ENCODE data around the gene ABLIM3. TPM values are rescaled to one million over a fixed set of nuclear protein-coding genes. Genes with fewer than 3 reads are reported as not detected.

ABLIM3 gene
- total RNA-seq, 1 donor = 4.4 TPM

- Histone ChIP-seq H3K4me3 (ENCODE audit: low read length) (no peak overlapping the region), H3K4me1 (ENCODE audit: insufficient read depth, low read length) (no peaks in the 10 kb centered on the region)
These were observed 69.7 kb downstream of the ABLIM3 start for GRCh38 chr5:149210968-149211490.

DNA sequence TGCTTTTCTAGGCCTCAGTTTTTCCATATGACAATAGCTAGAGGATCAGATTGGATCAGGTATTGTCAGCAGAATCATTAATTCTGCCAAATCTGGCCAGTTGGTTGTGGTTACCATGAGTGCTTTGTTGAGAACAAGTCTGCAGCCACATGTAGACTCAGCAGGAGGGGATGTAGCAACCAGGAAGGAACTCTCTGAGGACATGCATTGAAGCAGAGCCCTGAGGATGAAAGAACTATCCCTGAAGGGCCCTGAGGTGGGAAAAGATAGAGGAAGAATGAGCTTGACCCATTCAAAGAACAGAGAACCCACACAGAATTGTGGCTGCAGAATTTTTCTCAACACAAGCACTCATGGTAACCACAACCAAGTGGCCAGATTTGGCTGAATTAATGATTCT, 70.3 kb downstream of the ABLIM3 start:
- Histone ChIP-seq H3K4me3 (ENCODE audit: low read length) (no peak overlapping the region), H3K9me3 (ENCODE audit: low read depth, low read length) (no peaks in the 10 kb centered on the region), H3K27me3 (ENCODE audit: insufficient read depth, low read length) (no peaks in the 10 kb centered on the region), H3K4me1 (ENCODE audit: insufficient read depth, low read length) (no peaks in the 10 kb centered on the region)

More at GRCh38 chr5:149210968-149211490, 69.7 kb downstream of the ABLIM3 start:
- Histone ChIP-seq H3K9me3 (ENCODE audit: low read depth, low read length) (no peaks in the 10 kb centered on the region), H3K27me3 (ENCODE audit: insufficient read depth, low read length) (no peaks in the 10 kb centered on the region)

DNA sequence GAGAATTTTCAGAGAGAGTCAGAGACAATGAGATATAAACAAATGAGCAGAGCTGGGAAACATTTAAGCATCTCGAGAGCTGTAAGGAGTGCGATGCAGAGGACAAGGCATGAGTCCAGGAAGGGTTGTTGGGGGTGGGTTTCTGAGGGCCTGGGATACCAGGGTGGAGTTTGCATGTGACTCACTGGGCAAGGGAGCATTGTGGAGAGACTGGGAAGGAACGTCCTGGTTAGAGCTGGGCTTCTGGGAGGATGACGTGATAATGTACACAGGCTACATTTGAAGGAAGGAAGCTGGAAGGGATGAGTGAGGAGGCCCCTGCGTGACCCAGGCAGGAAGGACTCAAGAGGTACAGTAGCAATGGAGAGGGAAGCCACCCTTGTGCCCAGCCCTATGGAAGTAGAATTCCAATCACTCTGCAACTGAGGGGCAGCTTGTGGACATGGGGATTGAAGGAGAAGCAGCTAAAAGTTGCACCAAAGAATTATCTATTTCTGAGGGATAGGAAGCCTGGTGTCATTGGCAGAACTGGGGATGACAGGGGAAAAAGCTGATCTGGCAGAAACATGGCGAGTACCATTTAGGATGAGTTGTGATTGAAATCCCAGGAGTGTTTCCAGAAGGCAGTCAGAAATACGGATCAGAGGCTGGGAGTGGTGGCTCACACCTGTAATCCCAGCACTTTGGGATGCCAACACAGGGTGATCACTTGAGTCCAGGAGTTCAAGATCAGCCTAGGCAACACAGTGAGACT, 71.1 kb downstream of the ABLIM3 start:
- Histone ChIP-seq H3K27me3 (ENCODE audit: insufficient read depth, low read length) (no peaks in the 10 kb centered on the region), H3K9me3 (ENCODE audit: low read depth, low read length) (no peaks in the 10 kb centered on the region), H3K4me3 (ENCODE audit: low read length) (no peak overlapping the region), H3K4me1 (ENCODE audit: insufficient read depth, low read length) (no peaks in the 10 kb centered on the region)

- H3K4me1 ChIP-seq (ENCODE audit: insufficient read depth, low read length) = no peaks in the 10 kb centered on the region
- no peak overlapping the region for H3K4me3 ChIP-seq (ENCODE audit: low read length)
- H3K27me3 ChIP-seq (ENCODE audit: insufficient read depth, low read length) = no peaks in the 10 kb centered on the region
- no peaks in the 10 kb centered on the region for H3K9me3 ChIP-seq (ENCODE audit: low read depth, low read length)
These were observed 72.1 kb downstream of the ABLIM3 start for GRCh38 chr5:149213264-149213880.

DNA sequence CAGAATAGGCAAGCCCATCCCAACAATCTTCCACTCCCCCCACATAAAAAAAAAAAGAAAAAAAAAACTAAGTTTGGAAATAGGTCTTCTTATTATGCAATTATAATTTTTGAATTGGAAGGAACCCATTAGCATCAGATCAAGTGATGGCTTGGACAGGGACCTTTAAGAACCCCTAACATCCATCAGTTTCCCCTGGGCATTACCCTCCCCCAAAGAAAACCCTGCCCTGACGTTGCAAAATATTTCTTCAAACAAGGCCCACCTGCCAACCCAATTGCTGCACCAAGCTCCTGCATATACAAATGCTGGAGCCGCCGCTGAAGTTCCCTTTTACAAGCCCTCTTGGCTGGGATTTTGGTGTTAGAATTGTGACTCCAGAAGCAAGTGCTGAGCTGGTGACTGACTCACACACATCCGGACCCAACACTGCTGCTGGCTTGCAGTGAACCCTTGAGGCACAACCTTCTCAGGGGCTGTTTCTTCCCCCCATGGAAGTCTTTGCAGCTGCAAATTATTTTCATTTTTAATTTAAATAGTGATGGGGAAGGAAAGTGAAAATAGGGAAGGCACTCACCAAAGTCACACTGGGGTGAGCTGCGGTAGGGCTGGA, 74.3 kb downstream of the ABLIM3 start:
- Histone ChIP-seq H3K4me1 (ENCODE audit: insufficient read depth, low read length) (no peaks in the 10 kb centered on the region), H3K4me3 (ENCODE audit: low read length) (no peak overlapping the region), H3K27me3 (ENCODE audit: insufficient read depth, low read length) (no peaks in the 10 kb centered on the region), H3K9me3 (ENCODE audit: low read depth, low read length) (no peaks in the 10 kb centered on the region)

- no peaks in the 10 kb centered on the region for H3K27me3 ChIP-seq (ENCODE audit: insufficient read depth, low read length)
- no peaks in the 10 kb centered on the region for H3K9me3 ChIP-seq (ENCODE audit: low read depth, low read length)
- H3K4me3 ChIP-seq (ENCODE audit: low read length) = no peak overlapping the region
- no peaks in the 10 kb centered on the region for H3K4me1 ChIP-seq (ENCODE audit: insufficient read depth, low read length)
These were observed 75.2 kb downstream of the ABLIM3 start for GRCh38 chr5:149216496-149216895.

GRCh38 chr5:149217096-149217802, 76.0 kb downstream of the ABLIM3 start:
- Histone ChIP-seq H3K27me3 (ENCODE audit: insufficient read depth, low read length) (no peaks in the 10 kb centered on the region), H3K9me3 (ENCODE audit: low read depth, low read length) (no peaks in the 10 kb centered on the region), H3K4me3 (ENCODE audit: low read length) (no peak overlapping the region), H3K4me1 (ENCODE audit: insufficient read depth, low read length) (no peaks in the 10 kb centered on the region)

- Histone ChIP-seq H3K27me3 (ENCODE audit: insufficient read depth, low read length) (no peaks in the 10 kb centered on the region), H3K4me1 (ENCODE audit: insufficient read depth, low read length) (no peaks in the 10 kb centered on the region), H3K4me3 (ENCODE audit: low read length) (no peak overlapping the region), H3K9me3 (ENCODE audit: low read depth, low read length) (no peaks in the 10 kb centered on the region)
These were observed 76.5 kb downstream of the ABLIM3 start for GRCh38 chr5:149217803-149218155.

- Histone ChIP-seq H3K9me3 (ENCODE audit: low read depth, low read length) (no peaks in the 10 kb centered on the region), H3K4me3 (ENCODE audit: low read length) (no peak overlapping the region), H3K4me1 (ENCODE audit: insufficient read depth, low read length) (no peaks in the 10 kb centered on the region), H3K27me3 (ENCODE audit: insufficient read depth, low read length) (no peaks in the 10 kb centered on the region)
These were observed 78.3 kb downstream of the ABLIM3 start for GRCh38 chr5:149219584-149219983.

DNA sequence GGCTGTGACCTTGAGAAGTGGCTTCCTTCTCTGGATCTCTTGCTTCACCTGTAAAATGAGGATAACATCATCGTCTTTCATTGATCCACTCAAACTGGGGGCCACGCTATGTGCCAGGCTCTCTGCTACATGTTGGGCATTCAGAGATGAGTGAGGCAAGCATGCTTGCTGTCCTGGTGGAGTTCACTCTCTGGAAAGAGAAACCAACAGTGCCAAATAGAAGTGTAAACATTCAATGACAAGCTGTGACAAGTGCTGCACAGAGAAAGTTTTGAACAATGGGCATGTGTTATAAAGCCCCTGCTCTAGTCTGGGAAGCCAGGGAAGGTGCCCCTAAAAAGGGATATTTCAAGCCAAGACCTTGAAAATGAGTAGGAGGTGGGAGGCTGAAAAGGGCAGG, 79.5 kb downstream of the ABLIM3 start:
- Histone ChIP-seq H3K27me3 (ENCODE audit: insufficient read depth, low read length) (no peaks in the 10 kb centered on the region), H3K4me3 (ENCODE audit: low read length) (no peak overlapping the region), H3K9me3 (ENCODE audit: low read depth, low read length) (no peaks in the 10 kb centered on the region), H3K4me1 (ENCODE audit: insufficient read depth, low read length) (no peaks in the 10 kb centered on the region)

DNA sequence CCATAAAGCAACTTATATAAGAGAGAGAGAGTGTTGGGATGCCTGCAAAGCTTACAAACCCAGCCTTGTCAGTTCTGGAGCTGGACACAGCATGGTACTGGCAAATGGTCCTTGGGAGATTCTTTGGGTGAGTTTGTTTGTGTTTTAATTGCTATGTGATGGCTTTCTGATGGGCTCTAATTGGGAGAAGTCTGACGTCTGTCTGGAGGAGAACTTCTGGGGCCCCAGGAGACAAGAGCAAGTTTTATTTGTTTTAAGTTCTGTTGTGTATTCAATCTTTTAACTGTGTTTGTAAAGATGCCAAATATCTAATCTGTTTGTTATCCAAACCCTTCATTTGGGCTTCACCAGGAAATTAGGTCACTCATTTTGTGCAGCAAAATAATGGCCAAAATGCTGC, 80.0 kb downstream of the ABLIM3 start:
- no peak overlapping the region for H3K4me3 ChIP-seq (ENCODE audit: low read length)
- no peaks in the 10 kb centered on the region for H3K27me3 ChIP-seq (ENCODE audit: insufficient read depth, low read length)
- H3K9me3 ChIP-seq (ENCODE audit: low read depth, low read length) = no peaks in the 10 kb centered on the region
- no peaks in the 10 kb centered on the region for H3K4me1 ChIP-seq (ENCODE audit: insufficient read depth, low read length)

- no peaks in the 10 kb centered on the region for H3K4me1 ChIP-seq (ENCODE audit: insufficient read depth, low read length)
- H3K27me3 ChIP-seq (ENCODE audit: insufficient read depth, low read length) = no peaks in the 10 kb centered on the region
- H3K9me3 ChIP-seq (ENCODE audit: low read depth, low read length) = no peaks in the 10 kb centered on the region
- no peak overlapping the region for H3K4me3 ChIP-seq (ENCODE audit: low read length)
These were observed 80.5 kb downstream of the ABLIM3 start for GRCh38 chr5:149221731-149222342.

DNA sequence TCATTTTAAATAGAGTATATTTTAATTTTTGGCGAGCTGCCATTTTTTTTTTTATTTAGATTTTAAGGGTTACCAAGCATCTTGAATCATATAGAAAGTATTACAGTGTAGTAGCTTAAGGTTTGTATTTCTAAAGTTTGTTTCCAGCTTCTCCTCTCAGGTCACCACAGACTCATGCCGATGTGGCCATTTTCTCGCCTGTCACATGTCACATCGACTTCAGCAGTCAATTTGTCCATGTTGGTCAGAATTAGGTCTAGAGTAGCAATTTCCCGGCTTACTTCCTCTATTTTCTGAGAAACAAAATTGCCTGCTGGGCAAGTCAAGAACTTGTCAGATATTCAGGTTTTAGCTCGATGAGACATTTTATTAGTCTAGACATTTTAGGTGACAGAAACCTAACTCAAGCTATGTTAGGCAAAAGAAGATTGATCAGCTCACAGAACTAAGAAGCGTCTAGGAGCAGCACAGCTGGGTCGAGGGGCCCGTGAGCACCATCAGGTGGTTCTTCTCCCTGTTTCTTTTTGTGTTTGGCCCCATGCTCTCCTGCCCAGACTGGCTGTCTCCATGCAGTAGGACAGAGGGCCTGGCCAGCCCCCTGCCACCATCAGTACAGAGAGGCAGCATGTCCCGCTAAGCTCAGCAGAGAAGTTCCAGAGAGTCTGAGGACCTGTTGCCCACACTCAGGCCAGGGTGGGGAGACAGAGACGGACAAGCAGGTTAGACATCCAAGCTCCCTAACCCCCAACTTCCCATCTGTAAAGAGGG, 82.0 kb downstream of the ABLIM3 start:
- Histone ChIP-seq H3K4me3 (ENCODE audit: low read length) (no peak overlapping the region), H3K4me1 (ENCODE audit: insufficient read depth, low read length) (peaks cover 6% of the 10 kb centered on the region), H3K27me3 (ENCODE audit: insufficient read depth, low read length) (no peaks in the 10 kb centered on the region), H3K9me3 (ENCODE audit: low read depth, low read length) (no peaks in the 10 kb centered on the region)

DNA sequence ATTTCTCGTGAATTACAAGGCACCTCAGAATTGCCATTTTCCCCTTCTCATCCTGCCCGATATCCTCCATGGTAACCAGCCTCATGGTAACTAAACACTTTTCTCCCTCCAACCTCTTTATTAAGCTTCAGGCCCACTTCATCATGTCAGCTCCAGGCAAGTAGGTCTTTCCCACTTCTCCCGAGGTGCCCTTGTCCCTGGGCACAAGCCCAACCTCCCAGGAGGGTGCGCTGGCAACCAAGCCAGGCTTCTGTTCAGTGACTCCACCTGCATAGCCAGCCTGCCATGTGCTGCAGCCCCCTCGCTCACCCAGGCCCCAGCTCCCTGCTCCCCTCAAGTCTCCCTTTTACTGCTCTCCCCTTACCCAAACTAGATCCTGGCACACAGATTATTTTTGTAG, 83.0 kb downstream of the ABLIM3 start:
- Histone ChIP-seq H3K9me3 (ENCODE audit: low read depth, low read length) (no peaks in the 10 kb centered on the region), H3K4me1 (ENCODE audit: insufficient read depth, low read length) (peaks cover 6% of the 10 kb centered on the region), H3K27me3 (ENCODE audit: insufficient read depth, low read length) (no peaks in the 10 kb centered on the region), H3K4me3 (ENCODE audit: low read length) (no peak overlapping the region)
